ENCODE measurements around the gene PRSS36.

DNA sequence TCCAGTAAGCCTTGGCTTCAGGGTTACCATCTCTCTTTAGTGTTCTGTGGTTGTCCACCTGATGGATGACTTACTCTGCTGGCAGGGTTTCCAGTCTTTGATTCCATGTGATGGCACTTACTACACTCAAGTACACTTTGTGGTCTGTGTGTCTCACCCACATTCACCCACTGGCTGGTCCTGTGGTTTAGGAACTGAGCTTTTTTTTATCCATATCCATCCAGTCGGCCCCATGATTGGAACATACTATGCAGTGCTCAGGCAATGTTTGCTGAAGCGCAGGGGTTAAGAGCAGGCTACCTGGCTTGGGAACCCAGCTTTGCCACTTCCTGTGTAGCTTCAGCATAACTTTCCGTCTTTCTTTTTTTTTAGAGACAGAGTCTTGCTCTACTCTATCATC, 27.3 kb upstream of the PRSS36 start:
- TF ChIP-seq POLR2A (IDR thresholded peaks at IDR 0.05): no peak
- TF ChIP-seq, protein P1, sequence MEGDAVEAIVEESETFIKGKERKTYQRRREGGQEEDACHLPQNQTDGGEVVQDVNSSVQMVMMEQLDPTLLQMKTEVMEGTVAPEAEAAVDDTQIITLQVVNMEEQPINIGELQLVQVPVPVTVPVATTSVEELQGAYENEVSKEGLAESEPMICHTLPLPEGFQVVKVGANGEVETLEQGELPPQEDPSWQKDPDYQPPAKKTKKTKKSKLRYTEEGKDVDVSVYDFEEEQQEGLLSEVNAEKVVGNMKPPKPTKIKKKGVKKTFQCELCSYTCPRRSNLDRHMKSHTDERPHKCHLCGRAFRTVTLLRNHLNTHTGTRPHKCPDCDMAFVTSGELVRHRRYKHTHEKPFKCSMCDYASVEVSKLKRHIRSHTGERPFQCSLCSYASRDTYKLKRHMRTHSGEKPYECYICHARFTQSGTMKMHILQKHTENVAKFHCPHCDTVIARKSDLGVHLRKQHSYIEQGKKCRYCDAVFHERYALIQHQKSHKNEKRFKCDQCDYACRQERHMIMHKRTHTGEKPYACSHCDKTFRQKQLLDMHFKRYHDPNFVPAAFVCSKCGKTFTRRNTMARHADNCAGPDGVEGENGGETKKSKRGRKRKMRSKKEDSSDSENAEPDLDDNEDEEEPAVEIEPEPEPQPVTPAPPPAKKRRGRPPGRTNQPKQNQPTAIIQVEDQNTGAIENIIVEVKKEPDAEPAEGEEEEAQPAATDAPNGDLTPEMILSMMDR (IDR thresholded peaks at IDR 0.05): no peak
- TF ChIP-seq POLR2AphosphoS5 (IDR thresholded peaks at IDR 0.05): no peak

All from sigmoid colon (tissue), 4 donors.